Kidney (tissue), 14 donors: Measurements from ENCODE around the gene RPL39. TPM values are rescaled to one million over a fixed set of nuclear protein-coding genes. Genes with fewer than 3 reads are reported as not detected.
"Not testable (repeated sequence)": the region's sequence is repeated elsewhere in the genome, so short reads cannot be mapped to it uniquely, and the experiment has no call there.

Experiments used
- DNase-seq, 5 donors: peaks; one replicate each; pipeline ENCODE4 v3.0.0-alpha.2; 2013 to 2020
- FAIRE-seq: peaks from 2 replicates; lab custom pipeline; 2012; peaks lifted over from hg19 to GRCh38; lab: Jason Lieb, UNC
- H3K27ac ChIP-seq, 2 donors: one replicate each; pipeline ENCODE4 v1.7.0; 2013; ENCODE audit warnings: low read depth in 2 of 2, low read length in 2 of 2, inconsistent platforms in 1 of 2
- H3K27me3 ChIP-seq: one replicate; pipeline ENCODE4 v1.7.1; 2013; ENCODE audit warnings: low read length, inconsistent platforms; ENCODE audit not compliant: control insufficient read depth, insufficient read depth
- H3K36me3 ChIP-seq, 3 donors: one replicate each; pipeline versions ENCODE4 v1.7.0 to v1.7.1; 2013; ENCODE audit warnings: low read length in 3 of 3, control low read depth in 1 of 3, inconsistent platforms in 1 of 3; ENCODE audit not compliant: insufficient read depth in 3 of 3, control insufficient read depth in 2 of 3
- H3K4me1 ChIP-seq, 3 donors: one replicate each; pipeline versions ENCODE4 v1.7.0 to v1.7.1; 2013; ENCODE audit warnings: low read length in 3 of 3, inconsistent platforms in 1 of 3, low read depth in 1 of 3; ENCODE audit not compliant: control insufficient read depth in 2 of 3, insufficient read depth in 2 of 3
- H3K4me3 ChIP-seq, 3 donors: one replicate each; pipeline versions ENCODE4 v1.7.0 to v1.8.1; 2013; ENCODE audit warnings: low read length in 3 of 3, control low read depth in 1 of 3, inconsistent platforms in 1 of 3
- H3K9ac ChIP-seq, 3 donors: one replicate each; pipeline versions ENCODE4 v1.7.0 to v1.7.1; 2013; ENCODE audit warnings: low read length in 3 of 3, control low read depth in 1 of 3, inconsistent platforms in 1 of 3
- H3K9me3 ChIP-seq, 3 donors: one replicate each; pipeline versions ENCODE4 v1.7.0 to v1.7.1; 2013; ENCODE audit warnings: low read length in 3 of 3, control low read depth in 1 of 3, inconsistent platforms in 1 of 3; ENCODE audit not compliant: control insufficient read depth in 2 of 3, insufficient read depth in 1 of 3
- intact Hi-C: fragments of 100-400 bp; cut with DNase I; formaldehyde crosslinking; loops from one replicate; pipeline ENCODE4 v1.11.1; 2022
- polyA plus RNA-seq: library from polyadenylated mRNA; stranded (reverse); fragments of 350-450 nt; fragmentation: Illumina TruSeq; extraction: RNeasy Lipid Tissue Mini Kit (QIAGEN cat#74804); gene quantifications from one replicate; pipeline ENCODE4 v1.2.3, GENCODE V29; 2014; ENCODE audit warnings: low read depth, low replicate concordance; ENCODE audit not compliant: insufficient read depth
- total RNA-seq: library from RNA; stranded (reverse); fragmentation: NEBNext Ultra II Directional; extraction: Animal tissue kit (Norgen Biotek cat#: 25700); gene quantifications from one replicate; pipeline ENCODE4 v1.2.1, GENCODE V29; 2021
- TF ChIP-seq, protein P1 (sequence below): IDR thresholded peaks from 3 replicates; pipeline ENCODE4 v1.5.1; 2012; ENCODE audit warnings: mild to moderate bottlenecking, moderate library complexity, borderline replicate concordance; ENCODE audit not compliant: insufficient read depth; ENCODE audit errors: extremely low read depth
- donor health status: control.
- donor health status: control.
- donor health status: control.
- donor health status: control.
- donor health status: control.
- donor health status: DM: yes; HTN: yes; CAD: no.
- donor health status: Normal renal cell carcinoma (clear cell type).

The RPL39 gene
- total and polyA plus RNA-seq, 2 donors from 2014 or later = 1,212 to 2,663 TPM

DNA sequence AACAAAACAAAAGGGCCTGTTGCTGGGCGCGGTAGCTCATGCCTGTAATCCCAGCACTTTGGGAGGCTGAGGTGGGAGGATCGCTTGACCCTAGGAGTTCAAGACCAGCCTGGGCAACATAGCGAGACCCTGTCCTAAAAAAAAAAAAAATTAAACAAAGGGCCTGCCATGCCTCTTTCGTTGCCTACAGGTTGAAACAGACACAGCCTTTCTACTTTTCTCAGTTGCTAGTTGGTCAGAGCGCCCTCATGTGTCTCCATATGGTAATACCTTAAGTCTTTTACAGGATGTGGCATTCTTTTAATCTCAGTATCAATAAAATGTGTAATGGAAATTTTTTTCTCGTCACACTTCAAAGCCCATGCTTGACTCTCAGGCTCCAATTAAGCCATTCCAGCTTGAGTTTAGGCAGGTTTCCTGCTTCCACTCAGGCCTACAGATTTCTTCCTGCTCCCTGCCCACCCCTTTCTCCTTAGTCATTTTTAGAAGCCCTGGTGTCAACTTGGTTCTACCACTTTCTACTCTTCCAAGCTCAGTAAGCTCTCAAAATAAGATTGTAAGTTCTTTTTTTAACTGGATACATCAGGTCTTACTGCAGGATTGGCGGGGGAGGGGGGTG lies 37.7 kb downstream of the RPL39 start:
- DNase-seq = peak in 2 of 5 donors; percentile 63 to 70
- FAIRE-seq = no peak
- Histone ChIP-seq H3K27ac (no peak overlapping the region), H3K36me3 (no peaks in the 10 kb centered on the region), H3K4me1 (no peaks in the 10 kb centered on the region), H3K9me3 (no peaks in the 10 kb centered on the region), H3K9ac (no peak overlapping the region), H3K4me3 (no peak overlapping the region), H3K27me3 (no peaks in the 10 kb centered on the region)
- TF ChIP-seq, protein P1, sequence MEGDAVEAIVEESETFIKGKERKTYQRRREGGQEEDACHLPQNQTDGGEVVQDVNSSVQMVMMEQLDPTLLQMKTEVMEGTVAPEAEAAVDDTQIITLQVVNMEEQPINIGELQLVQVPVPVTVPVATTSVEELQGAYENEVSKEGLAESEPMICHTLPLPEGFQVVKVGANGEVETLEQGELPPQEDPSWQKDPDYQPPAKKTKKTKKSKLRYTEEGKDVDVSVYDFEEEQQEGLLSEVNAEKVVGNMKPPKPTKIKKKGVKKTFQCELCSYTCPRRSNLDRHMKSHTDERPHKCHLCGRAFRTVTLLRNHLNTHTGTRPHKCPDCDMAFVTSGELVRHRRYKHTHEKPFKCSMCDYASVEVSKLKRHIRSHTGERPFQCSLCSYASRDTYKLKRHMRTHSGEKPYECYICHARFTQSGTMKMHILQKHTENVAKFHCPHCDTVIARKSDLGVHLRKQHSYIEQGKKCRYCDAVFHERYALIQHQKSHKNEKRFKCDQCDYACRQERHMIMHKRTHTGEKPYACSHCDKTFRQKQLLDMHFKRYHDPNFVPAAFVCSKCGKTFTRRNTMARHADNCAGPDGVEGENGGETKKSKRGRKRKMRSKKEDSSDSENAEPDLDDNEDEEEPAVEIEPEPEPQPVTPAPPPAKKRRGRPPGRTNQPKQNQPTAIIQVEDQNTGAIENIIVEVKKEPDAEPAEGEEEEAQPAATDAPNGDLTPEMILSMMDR = peak; percentile 41
- intact Hi-C loops = no loop called here

DNA sequence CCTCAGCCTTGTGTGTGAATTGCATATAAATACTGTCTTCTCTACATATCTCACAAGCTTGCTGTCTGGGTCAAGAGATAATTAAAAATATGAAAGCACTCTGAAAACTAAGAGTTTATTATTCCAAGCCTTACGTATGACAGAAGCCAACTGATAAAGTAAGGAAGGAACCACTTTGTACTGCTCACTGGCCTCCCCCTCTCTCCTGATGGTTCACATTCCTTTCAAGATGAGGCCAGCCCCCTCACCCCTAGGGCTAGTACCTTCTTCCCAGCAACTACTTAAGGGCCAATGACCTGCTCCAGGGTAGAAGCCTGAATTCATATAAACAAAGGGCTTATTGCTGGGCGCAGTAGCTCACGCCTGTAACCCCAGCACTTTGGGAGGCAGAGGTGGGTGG lies 38.4 kb downstream of the RPL39 start:
- Histone ChIP-seq H3K27me3 (no peaks in the 10 kb centered on the region), H3K9ac (no peak overlapping the region), H3K4me1 (no peaks in the 10 kb centered on the region), H3K4me3 (no peak overlapping the region), H3K9me3 (no peaks in the 10 kb centered on the region), H3K27ac (no peak overlapping the region), H3K36me3 (no peaks in the 10 kb centered on the region)
- DNase-seq (no peak), FAIRE-seq (no peak)
- intact Hi-C loops = no loop called here
- TF ChIP-seq, protein P1 = no peak

DNA sequence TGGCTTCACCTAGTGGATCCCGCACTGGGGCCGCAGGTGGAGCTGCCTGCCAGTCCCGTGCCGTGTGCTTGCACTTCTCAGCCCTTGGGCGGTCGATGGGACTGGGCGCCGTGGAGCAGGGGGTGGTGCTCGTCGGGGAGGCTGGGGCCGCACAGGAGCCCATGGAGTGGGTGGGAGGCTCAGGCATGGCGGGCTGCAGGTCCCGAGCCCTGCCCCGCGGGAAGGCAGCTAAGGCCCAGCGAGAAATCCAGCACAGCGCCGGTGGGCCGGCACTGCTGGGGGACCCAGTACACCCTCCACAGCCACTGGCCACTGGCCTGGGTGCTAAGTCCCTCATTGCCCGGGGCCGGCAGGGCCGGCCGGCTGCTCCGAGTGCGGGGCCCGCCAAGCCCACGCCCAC lies 40.7 kb downstream of the RPL39 start:
- H3K27ac ChIP-seq, DNase-seq, H3K36me3 ChIP-seq, H3K4me3 ChIP-seq, H3K4me1 ChIP-seq, H3K9ac ChIP-seq, FAIRE-seq, H3K27me3 ChIP-seq, H3K9me3 ChIP-seq, intact Hi-C loops: not testable (repeated sequence)

DNA sequence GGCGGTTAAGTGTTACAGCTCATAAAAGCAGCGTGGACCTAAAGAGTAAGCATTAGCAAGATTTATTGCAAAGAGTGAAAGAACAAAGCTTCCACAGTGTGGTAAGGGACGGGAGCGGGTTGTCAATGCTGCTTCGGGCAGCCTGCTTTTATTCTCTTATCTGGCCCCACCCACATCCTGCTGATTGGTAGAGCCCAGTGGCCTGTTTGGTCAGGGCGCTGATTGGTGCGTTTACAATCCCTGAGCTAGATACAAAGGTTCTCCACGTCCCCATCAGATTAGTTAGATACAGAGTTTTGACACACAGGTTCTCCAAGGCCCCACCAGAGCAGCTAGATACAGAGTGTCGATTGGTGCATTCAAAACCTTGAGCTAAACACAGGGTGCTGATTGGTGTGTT lies 41.3 kb downstream of the RPL39 start:
- H3K4me3 ChIP-seq, H3K27ac ChIP-seq, H3K36me3 ChIP-seq, DNase-seq, H3K4me1 ChIP-seq, H3K9me3 ChIP-seq, intact Hi-C loops, H3K9ac ChIP-seq, FAIRE-seq, H3K27me3 ChIP-seq: not testable (repeated sequence)
